Stomach (tissue), 9 donors: ENCODE measurements around the gene EFNA4. TPM values are rescaled to one million over a fixed set of nuclear protein-coding genes. Genes with fewer than 3 reads are reported as not detected.

Experiments used
- DNase-seq, 2 donors: peaks; one replicate each; pipeline versions ENCODE4 v3.0.0 to v3.0.0-alpha.2; 2013 to 2019
- H3K27ac ChIP-seq, 5 donors: fragments of 200-600 bp in 4 of 5; sonication (generic) in 4 of 5; one replicate each; pipeline ENCODE4 v1.5.1; 2013 to 2019; ENCODE audit warnings: mild to moderate bottlenecking in 1 of 5, moderate library complexity in 1 of 5
- H3K27me3 ChIP-seq, 3 donors: fragments of 200-600 bp; sonication (generic); one replicate each; pipeline ENCODE4 v1.5.1; 2017 to 2019; ENCODE audit warnings: mixed run types in 1 of 3
- H3K36me3 ChIP-seq, 4 donors: fragments of 200-600 bp; sonication (generic); 1 replicate in 3 of 4; 2 replicates in 1 of 4; pipeline ENCODE4 v1.5.1; 2016 to 2019
- H3K4me1 ChIP-seq, 4 donors: fragments of 200-600 bp; sonication (generic); one replicate each; pipeline ENCODE4 v1.5.1; 2016 to 2019
- H3K4me3 ChIP-seq, 4 donors: fragments of 200-600 bp; sonication (generic) in 3 of 4; one replicate each; pipeline ENCODE4 v1.5.1; 2016 to 2019; ENCODE audit warnings: mild to moderate bottlenecking in 1 of 4
- H3K9me3 ChIP-seq, 4 donors: fragments of 200-600 bp; sonication (generic); one replicate each; pipeline ENCODE4 v1.5.1; 2016 to 2019
- EP300 ChIP-seq: sonication (generic); formaldehyde crosslinking; IDR thresholded peaks from one replicate; pipeline ENCODE4 v1.6.1; 2017; ENCODE audit warnings: antibody characterized with exemption
- POLR2A ChIP-seq, 4 donors: fragments of 450-650 bp; IDR thresholded peaks; one replicate each; pipeline ENCODE4 v1.6.1; 2016; ENCODE audit warnings: antibody characterized with exemption in 4 of 4, control low read depth in 2 of 4, mild to moderate bottlenecking in 1 of 4, moderate library complexity in 1 of 4
- POLR2AphosphoS5 ChIP-seq, 3 donors: sonication (generic); formaldehyde crosslinking; IDR thresholded peaks; one replicate each; pipeline ENCODE4 v1.6.1; 2016; ENCODE audit warnings: antibody characterized with exemption in 3 of 3
- WGBS, 5 donors: extraction: QIAGEN DNeasy Blood & Tissue Kit in 3 of 5; methylation state at CpG; one replicate each; pipeline versions ENCODE4 v1.1.5 to v1.1.7; 2013 to 2018; 5-methylcytosine and 5-hydroxymethylcytosine counted together
- intact Hi-C: fragments of 100-400 bp; cut with DNase I; formaldehyde crosslinking; loops from one replicate; pipeline ENCODE4 v1.15.1; 2023; ENCODE audit warnings: low total_unique reads
- polyA plus RNA-seq, 3 donors: library from polyadenylated mRNA; stranded (reverse); fragments of 200-250 nt; gene quantifications; one replicate each; pipeline ENCODE4 v1.2.3, GENCODE V29; 2013
- total RNA-seq, 5 donors: library from RNA; depleted of rRNA; stranded (reverse); fragments of >200 nt; gene quantifications; one replicate each; pipeline versions ENCODE4 v1.1.0 to v1.2.3, GENCODE V29; 2014 to 2016
- TF ChIP-seq, protein P1 (sequence below), 7 experiments: fragments of 450-650 bp in 4 of 7; fragments of 200-600 bp in 3 of 7; sonication (generic) in 3 of 7; IDR thresholded peaks; one replicate each; pipeline ENCODE4 v1.5.1; 2016 to 2019; ENCODE audit warnings: antibody characterized with exemption in 7 of 7, control low read depth in 2 of 7, mild to moderate bottlenecking in 1 of 7
- donor health status: healthy with polysubstance abuse.
- donor health status: Bipolar disorder and iron deficiency.
- donor health status: healthy.

EFNA4 gene
- total and polyA plus RNA-seq, 8 donors = 3.5 to 13.2 (median 6.2) TPM; not detected in 2

DNA sequence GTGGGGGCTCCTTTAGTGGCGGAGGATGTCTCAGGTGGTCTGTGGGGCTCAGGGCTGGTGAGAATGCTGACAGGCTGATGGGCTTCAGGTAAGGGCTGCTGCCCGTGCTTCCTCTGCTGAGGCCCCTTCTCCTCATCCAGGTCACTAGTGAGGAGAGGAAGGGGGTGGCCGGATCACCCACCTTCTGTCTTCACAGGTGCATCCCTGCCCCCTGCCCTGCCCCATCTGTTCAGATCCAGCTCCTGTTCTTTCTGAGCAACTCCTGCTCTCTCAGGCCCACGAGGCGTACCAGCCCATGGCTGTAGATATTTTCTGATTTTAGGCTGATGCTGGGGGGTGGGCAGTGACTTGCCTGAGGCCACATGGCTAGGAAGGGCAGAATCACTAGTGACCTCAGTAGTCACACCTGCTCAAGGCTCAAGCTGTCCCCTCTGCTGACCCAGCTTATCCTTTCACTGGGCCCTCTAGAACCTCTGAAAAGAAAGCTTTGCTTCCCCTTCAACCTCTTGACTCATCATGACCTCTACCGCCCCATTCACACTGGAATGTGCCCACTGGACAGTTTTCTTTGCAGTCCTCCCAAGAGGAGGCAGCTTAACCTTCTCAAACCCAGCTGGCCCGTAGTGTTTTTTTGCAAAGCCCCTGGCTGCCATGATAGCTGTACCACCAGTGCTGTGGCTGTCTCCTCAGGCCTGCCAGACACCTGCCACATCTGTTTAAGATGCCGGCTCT is 44.8 kb upstream of the EFNA4 start:
- H3K27me3 ChIP-seq = no peaks in the 10 kb centered on the region
- intact Hi-C loops = loop anchor here (10.0 kb wide), 1 partner anchor 54 kb away; the partner anchor contains the start of gene PYGO2
- H3K27ac ChIP-seq = peak overlapping the region in 4 of 5 donors; percentile 85 to 100 (median 96)
- TF ChIP-seq POLR2AphosphoS5 (IDR thresholded peaks at IDR 0.05) (no peak), POLR2A (IDR thresholded peaks at IDR 0.05) (no peak), EP300 (no peak)
- TF ChIP-seq, protein P1, sequence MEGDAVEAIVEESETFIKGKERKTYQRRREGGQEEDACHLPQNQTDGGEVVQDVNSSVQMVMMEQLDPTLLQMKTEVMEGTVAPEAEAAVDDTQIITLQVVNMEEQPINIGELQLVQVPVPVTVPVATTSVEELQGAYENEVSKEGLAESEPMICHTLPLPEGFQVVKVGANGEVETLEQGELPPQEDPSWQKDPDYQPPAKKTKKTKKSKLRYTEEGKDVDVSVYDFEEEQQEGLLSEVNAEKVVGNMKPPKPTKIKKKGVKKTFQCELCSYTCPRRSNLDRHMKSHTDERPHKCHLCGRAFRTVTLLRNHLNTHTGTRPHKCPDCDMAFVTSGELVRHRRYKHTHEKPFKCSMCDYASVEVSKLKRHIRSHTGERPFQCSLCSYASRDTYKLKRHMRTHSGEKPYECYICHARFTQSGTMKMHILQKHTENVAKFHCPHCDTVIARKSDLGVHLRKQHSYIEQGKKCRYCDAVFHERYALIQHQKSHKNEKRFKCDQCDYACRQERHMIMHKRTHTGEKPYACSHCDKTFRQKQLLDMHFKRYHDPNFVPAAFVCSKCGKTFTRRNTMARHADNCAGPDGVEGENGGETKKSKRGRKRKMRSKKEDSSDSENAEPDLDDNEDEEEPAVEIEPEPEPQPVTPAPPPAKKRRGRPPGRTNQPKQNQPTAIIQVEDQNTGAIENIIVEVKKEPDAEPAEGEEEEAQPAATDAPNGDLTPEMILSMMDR (IDR thresholded peaks at IDR 0.05) = no peak
- no peaks in the 10 kb centered on the region for H3K9me3 ChIP-seq
- no peak for DNase-seq
- H3K36me3 ChIP-seq = peaks cover 27 to 40% (median 29%) of the 10 kb centered on the region in 4 donors
- H3K4me3 ChIP-seq = no peak overlapping the region
- WGBS, 5 donors = 79 to 90% (median 86%) methylated on average over 8 of the region's 8 CpGs
- peaks cover 22 to 62% (median 50%) of the 10 kb centered on the region in 4 donors for H3K4me1 ChIP-seq

DNA sequence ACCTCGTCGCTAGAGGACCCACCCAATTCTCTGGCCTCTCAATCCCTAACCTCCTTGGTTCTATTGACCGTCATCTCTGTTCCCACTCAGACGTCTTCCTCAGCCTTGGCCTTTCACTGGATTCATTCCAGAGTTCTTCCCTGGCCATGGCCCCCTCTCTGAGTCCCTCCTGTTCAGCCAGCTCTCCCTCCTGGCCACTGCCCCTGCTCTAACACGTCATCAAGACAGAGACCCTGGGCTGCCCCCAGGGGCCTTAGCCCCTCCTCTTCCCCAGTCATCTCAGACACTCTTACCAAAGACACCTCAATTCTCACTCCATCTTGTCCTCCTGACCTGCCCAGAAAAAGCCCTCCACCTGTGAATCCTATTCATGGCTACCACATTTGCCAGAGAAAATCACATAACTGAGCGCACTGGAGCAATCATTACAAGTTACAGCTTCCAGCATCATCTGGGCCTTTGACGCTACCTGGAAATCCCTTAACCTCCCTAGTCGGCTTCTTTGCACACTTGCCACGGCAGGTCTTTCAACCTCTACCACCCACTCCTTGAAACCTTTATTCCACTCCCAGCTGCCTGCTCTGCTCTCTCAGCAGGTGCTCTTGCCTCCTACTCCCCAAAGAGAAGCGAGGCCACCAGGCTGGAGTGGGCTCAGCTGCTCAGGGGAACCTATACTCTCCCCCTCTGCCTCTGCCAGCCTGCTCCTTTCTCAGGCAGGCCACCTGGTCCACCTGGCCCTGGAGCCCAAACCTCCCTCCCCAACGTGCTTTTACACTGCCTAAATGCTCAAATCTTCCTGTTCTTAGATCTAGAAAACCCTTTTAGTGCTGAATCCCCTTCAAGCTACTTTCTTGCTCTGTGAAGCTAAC is 43.9 kb upstream of the EFNA4 start:
- no peak for DNase-seq
- H3K36me3 ChIP-seq = peaks cover 18 to 31% (median 22%) of the 10 kb centered on the region in 4 donors
- no peak overlapping the region for H3K4me3 ChIP-seq
- H3K9me3 ChIP-seq = no peaks in the 10 kb centered on the region
- TF ChIP-seq EP300 = no peak
- TF ChIP-seq, protein P1 (IDR thresholded peaks at IDR 0.05) = no peak
- TF ChIP-seq POLR2AphosphoS5 (IDR thresholded peaks at IDR 0.05) = no peak
- TF ChIP-seq POLR2A (IDR thresholded peaks at IDR 0.05) = no peak
- peak overlapping the region in 1 of 5 donors; percentile 28 for H3K27ac ChIP-seq
- WGBS, 5 donors = 72 to 77% (median 73%) methylated on average over 11 of the region's 11 CpGs
- intact Hi-C loops = loop anchor here (10.0 kb wide), 1 partner anchor 55 kb away; the partner anchor contains the start of gene PYGO2
- H3K4me1 ChIP-seq = peaks cover 20 to 54% (median 44%) of the 10 kb centered on the region in 4 donors
- no peaks in the 10 kb centered on the region for H3K27me3 ChIP-seq

DNA sequence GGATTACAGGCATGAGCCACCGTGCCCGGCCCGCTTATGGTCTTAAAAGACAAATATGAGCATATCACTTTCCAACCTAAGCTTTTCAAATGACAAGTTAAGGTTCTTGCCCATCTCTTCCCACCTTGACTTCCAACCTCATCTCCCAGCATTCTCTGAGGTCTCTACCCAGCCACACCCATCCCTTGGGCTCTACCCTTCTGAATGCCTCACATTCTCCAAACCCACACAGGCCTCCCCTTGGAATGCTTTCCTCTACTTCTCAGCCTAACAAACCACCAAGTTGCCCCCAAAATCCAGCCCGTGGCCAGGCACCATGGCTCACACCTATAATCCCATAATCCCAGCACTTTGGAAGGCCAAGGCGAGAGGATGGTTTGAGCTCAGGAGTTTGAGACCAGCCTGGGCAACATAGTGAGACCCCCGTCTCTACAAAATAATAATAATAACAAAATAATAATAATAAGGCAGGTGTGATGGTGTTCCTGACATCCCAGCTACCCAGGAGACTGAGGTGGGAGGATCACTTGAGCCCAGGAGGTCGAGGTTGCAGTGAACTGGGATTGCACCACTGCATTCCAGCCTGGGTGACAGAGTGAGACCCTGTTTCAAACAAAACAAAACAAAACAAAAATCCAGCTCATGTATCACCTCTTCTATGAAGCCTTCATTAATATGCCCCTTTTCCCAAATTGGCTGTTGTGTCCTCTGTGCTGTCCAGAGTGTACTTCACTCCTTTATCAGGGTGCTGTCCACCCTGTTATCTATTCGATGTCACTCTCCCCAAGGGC is 41.2 kb upstream of the EFNA4 start:
- TF ChIP-seq, protein P1 (IDR thresholded peaks at IDR 0.05) = no peak
- TF ChIP-seq POLR2A (IDR thresholded peaks at IDR 0.05) (no peak), EP300 (no peak), POLR2AphosphoS5 (IDR thresholded peaks at IDR 0.05) (no peak)
- Histone ChIP-seq H3K9me3 (no peaks in the 10 kb centered on the region), H3K4me3 (no peak overlapping the region), H3K36me3 (peaks cover 0 to 9% (median 0%) of the 10 kb centered on the region in 4 donors), H3K27ac (no peak overlapping the region), H3K27me3 (no peaks in the 10 kb centered on the region), H3K4me1 (peaks cover 8 to 27% (median 18%) of the 10 kb centered on the region in 4 donors)
- WGBS, 5 donors = 81 to 87% (median 83%) methylated on average over 8 of the region's 8 CpGs
- intact Hi-C loops = no loop called here
- DNase-seq = no peak

DNA sequence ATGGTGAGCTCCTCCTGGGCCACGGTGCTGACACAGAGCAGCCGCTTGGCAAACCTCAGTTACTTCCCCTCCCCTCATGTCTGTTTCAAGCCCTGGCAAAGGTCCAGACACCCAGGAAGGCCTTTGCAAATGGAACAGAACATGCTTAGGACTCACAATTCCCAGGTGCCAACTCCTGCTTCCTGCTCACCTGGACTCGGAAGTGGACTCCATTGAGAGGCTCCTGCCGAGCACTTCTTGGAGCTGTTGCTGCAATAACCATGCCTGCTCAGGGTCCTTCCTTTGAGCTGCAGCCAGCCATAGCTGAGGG is 40.7 kb upstream of the EFNA4 start:
- peaks cover 0 to 9% (median 0%) of the 10 kb centered on the region in 4 donors for H3K36me3 ChIP-seq
- no peaks in the 10 kb centered on the region for H3K9me3 ChIP-seq
- H3K27ac ChIP-seq = no peak overlapping the region
- TF ChIP-seq, protein P1 (IDR thresholded peaks at IDR 0.05) = no peak
- TF ChIP-seq POLR2A (IDR thresholded peaks at IDR 0.05) = no peak
- TF ChIP-seq POLR2AphosphoS5 (IDR thresholded peaks at IDR 0.05) = no peak
- TF ChIP-seq EP300 = no peak
- WGBS, 5 donors = 30 to 56% (median 35%) methylated on average over 4 of the region's 4 CpGs
- DNase-seq = peak; percentile 33 to 68
- H3K4me1 ChIP-seq = peaks cover 5 to 23% (median 12%) of the 10 kb centered on the region in 4 donors
- no peaks in the 10 kb centered on the region for H3K27me3 ChIP-seq
- intact Hi-C loops = no loop called here
- no peak overlapping the region for H3K4me3 ChIP-seq
